Neural cell (in vitro differentiated cells): ENCODE results near the gene ADIPOR2. TPM values are rescaled to one million over a fixed set of nuclear protein-coding genes. Genes with fewer than 3 reads are reported as not detected.

Experiments
- H2AFZ ChIP-seq: fragments of 200-600, 300-800 bp; sonication (generic), shearing (Covaris generic); 2 replicates; pipeline ENCODE4 v1.6.0; 2014; ENCODE audit warnings: low read depth, mild to moderate bottlenecking, antibody characterized with exemption, low read length, moderate library complexity
- H3F3A ChIP-seq: fragments of 200-600 bp; shearing (Covaris generic); 2 replicates; pipeline ENCODE4 v1.6.1; 2016; ENCODE audit warnings: mild to moderate bottlenecking, moderate library complexity, mixed read lengths, antibody characterized with exemption, low read length; ENCODE audit not compliant: insufficient read depth, poor library complexity, severe bottlenecking
- H3K27ac ChIP-seq: fragments of 200-600, 300-800 bp; sonication (generic), shearing (Covaris generic); 2 replicates; pipeline ENCODE4 v1.5.1; 2014; ENCODE audit warnings: mild to moderate bottlenecking, low read length, moderate library complexity
- H3K27me3 ChIP-seq: fragments of 300-800, 200-600 bp; sonication (generic), shearing (Covaris generic); 2 replicates; pipeline ENCODE4 v1.6.0; 2014; ENCODE audit warnings: mild to moderate bottlenecking, low read depth, low read length, moderate library complexity; ENCODE audit not compliant: insufficient read depth
- H3K36me3 ChIP-seq: fragments of 300-800, 200-600 bp; sonication (generic), shearing (Covaris generic); 2 replicates; pipeline ENCODE4 v1.5.1; 2014; ENCODE audit warnings: mild to moderate bottlenecking, antibody characterized with exemption, low read length, moderate library complexity; ENCODE audit not compliant: insufficient read depth
- H3K4me2 ChIP-seq: fragments of 300-800, 200-600 bp; sonication (generic), shearing (Covaris generic); 2 replicates; pipeline ENCODE4 v1.6.0; 2014; ENCODE audit warnings: mild to moderate bottlenecking, low read length
- H3K4me3 ChIP-seq: fragments of 300-800, 200-600 bp; sonication (generic), shearing (Covaris generic); 2 replicates; pipeline ENCODE4 v1.5.1; 2014; ENCODE audit warnings: mild to moderate bottlenecking, low read length, moderate library complexity
- H3K79me2 ChIP-seq: fragments of 200-600 bp; shearing (Covaris generic); replicated peaks from 2 replicates; pipeline ENCODE4 v1.6.0; 2014; ENCODE audit warnings: mild to moderate bottlenecking, low read length, moderate library complexity; ENCODE audit not compliant: insufficient read depth
- H3K9ac ChIP-seq: fragments of 300-800, 200-600 bp; sonication (generic), shearing (Covaris generic); 2 replicates; pipeline ENCODE4 v1.6.1; 2016; ENCODE audit warnings: mild to moderate bottlenecking, low read length, mixed read lengths
- H3K9me2 ChIP-seq: fragments of 200-600 bp; shearing (Covaris generic); 2 replicates; pipeline ENCODE4 v1.6.1; 2016; ENCODE audit warnings: mild to moderate bottlenecking, low read length, mixed read lengths; ENCODE audit not compliant: insufficient read depth
- H3K9me3 ChIP-seq: fragments of 200-600, 300-800 bp; sonication (generic), shearing (Covaris generic); 2 replicates; pipeline ENCODE4 v1.6.1; 2016; ENCODE audit warnings: mild to moderate bottlenecking, mixed run types, low read length, moderate library complexity, mixed read lengths
- H4K20me1 ChIP-seq: fragments of 200-600 bp; shearing (Covaris generic); 2 replicates; pipeline ENCODE4 v1.6.1; 2016; ENCODE audit warnings: mild to moderate bottlenecking, mixed run types; ENCODE audit not compliant: insufficient read depth
- EP300 ChIP-seq: fragments of 450-650 bp; conservative IDR thresholded peaks from 2 replicates; pipeline ENCODE4 v1.6.1; 2014; ENCODE audit warnings: antibody characterized with exemption, mild to moderate bottlenecking, moderate library complexity; ENCODE audit not compliant: poor library complexity, severe bottlenecking
- EZH2 ChIP-seq: fragments of 200-600, 300-800 bp; shearing (Covaris generic), sonication (generic); IDR thresholded peaks from 2 replicates; pipeline ENCODE4 v1.6.1; 2014; ENCODE audit warnings: antibody characterized with exemption, low read length, borderline replicate concordance, mild to moderate bottlenecking; ENCODE audit not compliant: insufficient read depth, poor library complexity, severe bottlenecking
- MXI1 ChIP-seq: fragments of 450-650 bp; conservative IDR thresholded peaks from 2 replicates; pipeline ENCODE4 v1.6.1; 2014; ENCODE audit warnings: antibody characterized with exemption, mild to moderate bottlenecking; ENCODE audit not compliant: poor library complexity, severe bottlenecking
- POLR2AphosphoS5 ChIP-seq: IDR thresholded peaks from 2 replicates; pipeline ENCODE4 v1.6.1; 2012
- RAD21 ChIP-seq: fragments of 450-650 bp; conservative IDR thresholded peaks from 2 replicates; pipeline ENCODE4 v1.6.1; 2014; ENCODE audit warnings: antibody characterized with exemption, mild to moderate bottlenecking, moderate library complexity
- SMC3 ChIP-seq: fragments of 450-650 bp; conservative IDR thresholded peaks from 2 replicates; pipeline ENCODE4 v1.6.1; 2014; ENCODE audit warnings: antibody characterized with exemption, mild to moderate bottlenecking, moderate library complexity; ENCODE audit not compliant: poor library complexity
- TAF1 ChIP-seq: IDR thresholded peaks from 2 replicates; pipeline ENCODE4 v1.6.1; 2012; ENCODE audit warnings: low read depth
- polyA plus RNA-seq: library from polyadenylated mRNA; depleted of rRNA; stranded (reverse); fragments of >200 nt; gene quantifications from 2 replicates; pipeline ENCODE4 v1.2.3, GENCODE V29; 2014
- TF ChIP-seq, protein P1 (sequence below): IDR thresholded peaks from 2 replicates; pipeline ENCODE4 v1.6.1; 2012; ENCODE audit warnings: borderline replicate concordance
- TF ChIP-seq, protein P2 (sequence below): fragments of 450-650 bp; IDR thresholded peaks from 2 replicates; pipeline ENCODE4 v1.5.1; 2014; ENCODE audit warnings: antibody characterized with exemption, mild to moderate bottlenecking, moderate library complexity; ENCODE audit not compliant: poor library complexity, severe bottlenecking

ADIPOR2 gene
- polyA plus RNA-seq, 1 donor from 2014 or later, result 18.5 TPM

DNA sequence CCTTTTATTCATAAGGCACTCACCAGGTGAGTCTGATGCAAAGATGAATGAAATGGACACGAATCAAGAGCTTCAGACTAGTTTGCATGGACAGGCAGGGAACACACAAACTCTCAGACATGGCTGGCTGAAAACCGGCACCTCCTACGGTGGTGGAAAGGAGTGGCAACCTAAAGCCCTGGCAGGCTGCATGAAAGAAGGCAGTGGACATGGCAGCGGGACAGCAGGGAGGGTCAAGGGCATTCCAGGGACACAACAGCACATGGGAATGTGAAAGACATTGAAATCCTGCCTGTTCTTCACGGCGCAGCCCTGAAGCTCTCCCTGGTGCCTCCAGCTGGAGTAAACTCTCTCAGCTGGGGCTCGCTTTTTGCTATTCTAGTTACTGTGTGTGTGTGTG, 112.9 kb downstream of the ADIPOR2 start (continued):
- TF ChIP-seq, protein P1, sequence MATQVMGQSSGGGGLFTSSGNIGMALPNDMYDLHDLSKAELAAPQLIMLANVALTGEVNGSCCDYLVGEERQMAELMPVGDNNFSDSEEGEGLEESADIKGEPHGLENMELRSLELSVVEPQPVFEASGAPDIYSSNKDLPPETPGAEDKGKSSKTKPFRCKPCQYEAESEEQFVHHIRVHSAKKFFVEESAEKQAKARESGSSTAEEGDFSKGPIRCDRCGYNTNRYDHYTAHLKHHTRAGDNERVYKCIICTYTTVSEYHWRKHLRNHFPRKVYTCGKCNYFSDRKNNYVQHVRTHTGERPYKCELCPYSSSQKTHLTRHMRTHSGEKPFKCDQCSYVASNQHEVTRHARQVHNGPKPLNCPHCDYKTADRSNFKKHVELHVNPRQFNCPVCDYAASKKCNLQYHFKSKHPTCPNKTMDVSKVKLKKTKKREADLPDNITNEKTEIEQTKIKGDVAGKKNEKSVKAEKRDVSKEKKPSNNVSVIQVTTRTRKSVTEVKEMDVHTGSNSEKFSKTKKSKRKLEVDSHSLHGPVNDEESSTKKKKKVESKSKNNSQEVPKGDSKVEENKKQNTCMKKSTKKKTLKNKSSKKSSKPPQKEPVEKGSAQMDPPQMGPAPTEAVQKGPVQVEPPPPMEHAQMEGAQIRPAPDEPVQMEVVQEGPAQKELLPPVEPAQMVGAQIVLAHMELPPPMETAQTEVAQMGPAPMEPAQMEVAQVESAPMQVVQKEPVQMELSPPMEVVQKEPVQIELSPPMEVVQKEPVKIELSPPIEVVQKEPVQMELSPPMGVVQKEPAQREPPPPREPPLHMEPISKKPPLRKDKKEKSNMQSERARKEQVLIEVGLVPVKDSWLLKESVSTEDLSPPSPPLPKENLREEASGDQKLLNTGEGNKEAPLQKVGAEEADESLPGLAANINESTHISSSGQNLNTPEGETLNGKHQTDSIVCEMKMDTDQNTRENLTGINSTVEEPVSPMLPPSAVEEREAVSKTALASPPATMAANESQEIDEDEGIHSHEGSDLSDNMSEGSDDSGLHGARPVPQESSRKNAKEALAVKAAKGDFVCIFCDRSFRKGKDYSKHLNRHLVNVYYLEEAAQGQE, result no peak

- no peaks in the 10 kb centered on the region for H3F3A ChIP-seq
- TF ChIP-seq RAD21, result no peak
- no peak for TF ChIP-seq EZH2
- TF ChIP-seq SMC3, result no peak
- TF ChIP-seq, protein P2, sequence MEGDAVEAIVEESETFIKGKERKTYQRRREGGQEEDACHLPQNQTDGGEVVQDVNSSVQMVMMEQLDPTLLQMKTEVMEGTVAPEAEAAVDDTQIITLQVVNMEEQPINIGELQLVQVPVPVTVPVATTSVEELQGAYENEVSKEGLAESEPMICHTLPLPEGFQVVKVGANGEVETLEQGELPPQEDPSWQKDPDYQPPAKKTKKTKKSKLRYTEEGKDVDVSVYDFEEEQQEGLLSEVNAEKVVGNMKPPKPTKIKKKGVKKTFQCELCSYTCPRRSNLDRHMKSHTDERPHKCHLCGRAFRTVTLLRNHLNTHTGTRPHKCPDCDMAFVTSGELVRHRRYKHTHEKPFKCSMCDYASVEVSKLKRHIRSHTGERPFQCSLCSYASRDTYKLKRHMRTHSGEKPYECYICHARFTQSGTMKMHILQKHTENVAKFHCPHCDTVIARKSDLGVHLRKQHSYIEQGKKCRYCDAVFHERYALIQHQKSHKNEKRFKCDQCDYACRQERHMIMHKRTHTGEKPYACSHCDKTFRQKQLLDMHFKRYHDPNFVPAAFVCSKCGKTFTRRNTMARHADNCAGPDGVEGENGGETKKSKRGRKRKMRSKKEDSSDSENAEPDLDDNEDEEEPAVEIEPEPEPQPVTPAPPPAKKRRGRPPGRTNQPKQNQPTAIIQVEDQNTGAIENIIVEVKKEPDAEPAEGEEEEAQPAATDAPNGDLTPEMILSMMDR, result no peak
- TF ChIP-seq MXI1, result no peak
- peak; percentile 42 for TF ChIP-seq POLR2AphosphoS5
- TF ChIP-seq TAF1, result no peak
- no peaks in the 10 kb centered on the region for H3K27me3 ChIP-seq
- no peaks in the 10 kb centered on the region for H3K79me2 ChIP-seq
- peak overlapping the region; percentile 47 for H2AFZ ChIP-seq
- H3K4me3 ChIP-seq, result no peak overlapping the region
- H3K4me2 ChIP-seq, result no peak overlapping the region
- H3K9me2 ChIP-seq, result no peaks in the 10 kb centered on the region
- no peaks in the 10 kb centered on the region for H3K9me3 ChIP-seq
- no peaks in the 10 kb centered on the region for H4K20me1 ChIP-seq
- H3K9ac ChIP-seq, result no peak overlapping the region
- H3K36me3 ChIP-seq, result no peaks in the 10 kb centered on the region
- H3K27ac ChIP-seq, result no peak overlapping the region
Measured at GRCh38 chr12:1804545-1805332, 113.9 kb downstream of the ADIPOR2 start.

DNA sequence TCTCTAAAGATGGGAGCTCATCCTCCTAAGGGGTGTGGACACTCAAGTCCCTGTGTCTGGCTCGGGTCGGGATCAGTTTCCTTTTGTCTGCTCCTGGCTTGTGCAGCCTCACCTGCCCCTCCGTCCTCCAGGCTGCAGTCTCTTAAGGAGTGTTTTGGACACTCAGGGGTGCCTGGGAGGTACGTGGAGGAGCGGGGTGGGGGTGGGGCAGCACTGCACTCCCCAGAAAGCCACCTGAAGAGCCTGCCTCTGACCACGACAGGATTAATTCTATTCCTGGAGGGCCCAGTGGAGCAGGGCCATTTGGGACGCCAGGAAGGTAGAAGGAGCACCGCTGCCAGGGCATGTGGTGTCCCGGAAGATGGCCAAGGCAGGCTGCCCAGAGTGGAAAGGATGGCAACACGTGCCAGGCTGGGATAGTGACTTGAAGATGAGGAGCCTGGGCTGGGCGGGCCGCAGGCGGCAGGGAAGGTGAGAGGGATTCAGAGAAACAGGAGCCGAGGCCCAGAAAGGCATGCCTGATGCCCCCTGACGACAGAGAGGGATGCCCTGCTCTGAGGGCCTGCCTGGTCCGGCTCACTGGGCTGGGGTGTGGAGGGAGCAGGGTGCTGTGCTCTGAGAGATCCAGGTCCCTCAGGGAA, 114.7 kb downstream of the ADIPOR2 start:
- TF ChIP-seq TAF1 (no peak), SMC3 (no peak), EZH2 (no peak), MXI1 (no peak), POLR2AphosphoS5 (no peak), EP300 (no peak), RAD21 (no peak)
- TF ChIP-seq, protein P1, result no peak
- TF ChIP-seq, protein P2, result no peak
- Histone ChIP-seq H4K20me1 (no peaks in the 10 kb centered on the region), H3F3A (no peaks in the 10 kb centered on the region), H3K9ac (no peak overlapping the region), H2AFZ (no peak overlapping the region), H3K9me2 (no peaks in the 10 kb centered on the region), H3K79me2 (no peaks in the 10 kb centered on the region), H3K4me2 (no peak overlapping the region), H3K36me3 (no peaks in the 10 kb centered on the region), H3K9me3 (no peaks in the 10 kb centered on the region), H3K27me3 (no peaks in the 10 kb centered on the region), H3K27ac (no peak overlapping the region), H3K4me3 (no peak overlapping the region)
